HG03135 (cell line): ENCODE results near the gene DLGAP1.
"Not testable (repeated sequence)": the region's sequence is repeated elsewhere in the genome, so short reads cannot be mapped to it uniquely, and the experiment has no call there.

Source experiments
- ATAC-seq: cut with Tn5 transposase; IDR thresholded peaks from one replicate; pipeline ENCODE4 v1.9.1; 2021; ENCODE audit warnings: mild to moderate bottlenecking, moderate library complexity; ENCODE audit not compliant: unreplicated experiment

Gene DLGAP1

GRCh38 chr18:4096486-4096885 lies 358.6 kb downstream of the DLGAP1 start:
- no peak for ATAC-seq

- no peak for ATAC-seq
Measured at GRCh38 chr18:4093676-4094075, 361.4 kb downstream of the DLGAP1 start.

GRCh38 chr18:4084382-4084900 lies 370.7 kb downstream of the DLGAP1 start:
- no peak for ATAC-seq

- ATAC-seq = no peak
Measured at GRCh38 chr18:4078246-4078645, 376.9 kb downstream of the DLGAP1 start.

GRCh38 chr18:4077721-4078120 lies 377.4 kb downstream of the DLGAP1 start:
- no peak for ATAC-seq

- ATAC-seq = no peak
Measured at GRCh38 chr18:4077204-4077603, 377.9 kb downstream of the DLGAP1 start.

GRCh38 chr18:4074647-4075046 lies 380.5 kb downstream of the DLGAP1 start:
- no peak for ATAC-seq

- no peak for ATAC-seq
Measured at GRCh38 chr18:4069183-4069582, 385.9 kb downstream of the DLGAP1 start.

- no peak for ATAC-seq
Measured at GRCh38 chr18:4068552-4069158, 386.5 kb downstream of the DLGAP1 start.

GRCh38 chr18:4063545-4063944 lies 391.6 kb downstream of the DLGAP1 start:
- no peak for ATAC-seq

GRCh38 chr18:4060427-4061281 lies 394.5 kb downstream of the DLGAP1 start:
- ATAC-seq = no peak

GRCh38 chr18:4058179-4058578 lies 396.9 kb downstream of the DLGAP1 start:
- ATAC-seq = no peak

GRCh38 chr18:4040391-4041092 lies 414.6 kb downstream of the DLGAP1 start:
- ATAC-seq = no peak

- no peak for ATAC-seq
Measured at GRCh38 chr18:4035521-4035920, 419.6 kb downstream of the DLGAP1 start.

- ATAC-seq = not testable (repeated sequence)
Measured at GRCh38 chr18:4034815-4035214, 420.3 kb downstream of the DLGAP1 start.

- no peak for ATAC-seq
Measured at GRCh38 chr18:4026542-4026941, 428.6 kb downstream of the DLGAP1 start.

- ATAC-seq = no peak
Measured at GRCh38 chr18:4024702-4025101, 430.4 kb downstream of the DLGAP1 start.

- not testable (repeated sequence) for ATAC-seq
Measured at GRCh38 chr18:4022749-4023148, 432.4 kb downstream of the DLGAP1 start.

GRCh38 chr18:4020026-4020425 lies 435.1 kb downstream of the DLGAP1 start:
- ATAC-seq = no peak

- ATAC-seq = peak; percentile 93
Measured at GRCh38 chr18:4017480-4017879, 437.6 kb downstream of the DLGAP1 start.

GRCh38 chr18:4016391-4017049 lies 438.6 kb downstream of the DLGAP1 start:
- ATAC-seq = no peak
